ENCODE data around the gene SLC7A14.

SLC7A14 gene

GRCh38 chr3:170585937-170586310 lies at the start of gene SLC7A14:
Gene SLC7A14 (minus strand): TSS chr3:170586075. CDS start chr3:170526936, 59,139 bp downstream.
- no peak for DNase-seq

- DNase-seq, result no peak
Observed at GRCh38 chr3:170635385-170635735, 49.5 kb upstream of the SLC7A14 start.

GRCh38 chr3:170634663-170635384 lies 48.9 kb upstream of the SLC7A14 start:
- no peak for DNase-seq

GRCh38 chr3:170633573-170633972 lies 47.7 kb upstream of the SLC7A14 start:
- DNase-seq, result no peak

GRCh38 chr3:170632780-170633179 lies 46.9 kb upstream of the SLC7A14 start:
- DNase-seq, result peak; percentile 14

GRCh38 chr3:170631755-170632488 lies 46.0 kb upstream of the SLC7A14 start:
- no peak for DNase-seq

GRCh38 chr3:170623524-170623923 lies 37.6 kb upstream of the SLC7A14 start:
- DNase-seq, result no peak

- DNase-seq, result no peak
Observed at GRCh38 chr3:170622369-170623159, 36.7 kb upstream of the SLC7A14 start.

- no peak for DNase-seq
Observed at GRCh38 chr3:170621256-170621655, 35.4 kb upstream of the SLC7A14 start.

GRCh38 chr3:170614214-170614966 lies 28.5 kb upstream of the SLC7A14 start:
- DNase-seq, result peak; percentile 65

GRCh38 chr3:170611751-170612150 lies 25.9 kb upstream of the SLC7A14 start:
- DNase-seq, result no peak

- DNase-seq, result peak; percentile 31
Observed at GRCh38 chr3:170610321-170610884, 24.5 kb upstream of the SLC7A14 start.

GRCh38 chr3:170608475-170608874 lies 22.6 kb upstream of the SLC7A14 start:
- no peak for DNase-seq

GRCh38 chr3:170606675-170607074 lies 20.8 kb upstream of the SLC7A14 start:
- DNase-seq, result no peak

- DNase-seq, result no peak
Observed at GRCh38 chr3:170605490-170605889, 19.6 kb upstream of the SLC7A14 start.

- DNase-seq, result no peak
Observed at GRCh38 chr3:170603770-170604510, 18.1 kb upstream of the SLC7A14 start.

GRCh38 chr3:170602556-170602955 lies 16.7 kb upstream of the SLC7A14 start:
- DNase-seq, result no peak

GRCh38 chr3:170600005-170600624 lies 14.2 kb upstream of the SLC7A14 start:
- no peak for DNase-seq

GRCh38 chr3:170599091-170599490 lies 13.2 kb upstream of the SLC7A14 start:
- no peak for DNase-seq

GRCh38 chr3:170598091-170598502 lies 12.2 kb upstream of the SLC7A14 start:
- no peak for DNase-seq

- no peak for DNase-seq
Observed at GRCh38 chr3:170594528-170594927, 8.7 kb upstream of the SLC7A14 start.

All from MV-4-11 (cell line).